Hypothalamus (tissue), 51 donors: ENCODE results near the gene HOMEZ.
A peak's percentile ranks its signal among the peaks of the same experiment; 100 is the strongest.
"Not testable (repeated sequence)": the region's sequence is repeated elsewhere in the genome, so short reads cannot be mapped to it uniquely, and the experiment has no call there.

Experiments
- DNase-seq, 51 donors: peaks; one replicate each; lab custom pipeline; 2025; lab: John Stamatoyannopoulos, UW

HOMEZ gene, protein sequence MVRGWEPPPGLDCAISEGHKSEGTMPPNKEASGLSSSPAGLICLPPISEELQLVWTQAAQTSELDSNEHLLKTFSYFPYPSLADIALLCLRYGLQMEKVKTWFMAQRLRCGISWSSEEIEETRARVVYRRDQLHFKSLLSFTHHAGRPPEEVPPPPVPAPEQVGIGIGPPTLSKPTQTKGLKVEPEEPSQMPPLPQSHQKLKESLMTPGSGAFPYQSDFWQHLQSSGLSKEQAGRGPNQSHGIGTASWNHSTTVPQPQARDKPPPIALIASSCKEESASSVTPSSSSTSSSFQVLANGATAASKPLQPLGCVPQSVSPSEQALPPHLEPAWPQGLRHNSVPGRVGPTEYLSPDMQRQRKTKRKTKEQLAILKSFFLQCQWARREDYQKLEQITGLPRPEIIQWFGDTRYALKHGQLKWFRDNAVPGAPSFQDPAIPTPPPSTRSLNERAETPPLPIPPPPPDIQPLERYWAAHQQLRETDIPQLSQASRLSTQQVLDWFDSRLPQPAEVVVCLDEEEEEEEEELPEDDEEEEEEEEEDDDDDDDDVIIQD

DNA sequence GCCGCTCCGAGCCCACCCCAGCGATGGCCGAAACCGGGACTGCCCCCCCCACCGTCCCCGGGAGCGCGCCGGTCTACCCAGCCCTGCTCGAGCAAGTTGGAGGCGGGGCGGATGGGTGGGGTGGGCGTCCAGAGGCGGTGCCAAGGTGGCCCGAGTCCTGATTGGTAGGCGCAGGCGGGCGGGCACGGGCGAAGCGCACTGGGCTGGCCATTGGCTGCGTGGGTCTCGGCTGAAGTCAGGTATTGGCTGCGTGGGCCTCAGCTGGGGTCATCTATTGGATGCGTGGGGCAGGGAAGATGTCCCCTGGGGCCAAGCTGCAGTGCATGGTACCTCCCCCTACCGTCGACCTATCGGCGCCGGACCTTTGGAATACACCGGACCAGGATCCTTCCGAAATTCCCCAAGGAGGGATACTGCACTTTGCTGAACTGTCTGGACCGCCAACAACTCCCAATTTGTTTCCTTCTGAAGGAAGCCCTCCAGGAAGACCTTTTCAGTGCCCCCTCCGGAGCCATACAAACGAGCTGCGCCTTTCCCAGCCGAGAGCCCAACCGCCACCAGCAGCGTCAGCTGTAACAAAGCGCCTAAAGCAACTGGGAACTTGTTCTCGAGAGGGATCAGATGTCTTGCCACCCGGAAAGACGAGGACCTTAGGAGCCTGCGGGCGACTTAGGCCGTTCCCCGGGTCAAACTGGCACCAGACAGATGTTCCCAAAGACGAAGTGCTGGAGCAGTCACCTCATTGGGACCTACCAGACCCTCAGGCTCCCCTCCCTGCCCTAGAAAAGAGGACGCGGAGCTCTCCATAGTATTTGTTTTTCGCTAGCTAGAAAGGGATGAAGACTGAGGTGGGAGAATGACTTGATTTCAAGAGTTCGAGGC lies at the start of gene HOMEZ:
TSS of gene HOMEZ (minus strand) at position 113 of the 882 bp plus-strand sequence. CDS start 180 bp downstream, outside the sequence.
- peak; percentile 57 to 100 (median 99) for DNase-seq

DNA sequence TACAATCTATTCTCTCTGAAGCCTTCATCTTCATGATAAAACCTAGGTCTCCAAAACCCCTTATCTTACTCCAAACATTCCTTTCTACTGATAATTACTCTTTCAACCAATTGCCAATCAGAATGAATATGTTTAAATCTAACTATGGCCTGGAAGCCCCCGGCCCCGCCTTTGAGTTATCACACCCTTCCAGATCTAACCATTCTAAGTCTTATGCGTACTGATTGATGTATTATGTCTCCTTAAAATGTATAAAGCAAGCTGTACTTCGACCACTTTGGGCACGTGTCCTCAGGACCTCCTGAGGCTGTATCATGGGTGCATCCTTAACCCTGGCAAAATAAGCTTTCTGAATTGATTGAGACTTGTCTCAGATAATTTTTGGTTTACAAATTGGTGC lies 49.7 kb upstream of the HOMEZ start:
- no peak for DNase-seq

DNA sequence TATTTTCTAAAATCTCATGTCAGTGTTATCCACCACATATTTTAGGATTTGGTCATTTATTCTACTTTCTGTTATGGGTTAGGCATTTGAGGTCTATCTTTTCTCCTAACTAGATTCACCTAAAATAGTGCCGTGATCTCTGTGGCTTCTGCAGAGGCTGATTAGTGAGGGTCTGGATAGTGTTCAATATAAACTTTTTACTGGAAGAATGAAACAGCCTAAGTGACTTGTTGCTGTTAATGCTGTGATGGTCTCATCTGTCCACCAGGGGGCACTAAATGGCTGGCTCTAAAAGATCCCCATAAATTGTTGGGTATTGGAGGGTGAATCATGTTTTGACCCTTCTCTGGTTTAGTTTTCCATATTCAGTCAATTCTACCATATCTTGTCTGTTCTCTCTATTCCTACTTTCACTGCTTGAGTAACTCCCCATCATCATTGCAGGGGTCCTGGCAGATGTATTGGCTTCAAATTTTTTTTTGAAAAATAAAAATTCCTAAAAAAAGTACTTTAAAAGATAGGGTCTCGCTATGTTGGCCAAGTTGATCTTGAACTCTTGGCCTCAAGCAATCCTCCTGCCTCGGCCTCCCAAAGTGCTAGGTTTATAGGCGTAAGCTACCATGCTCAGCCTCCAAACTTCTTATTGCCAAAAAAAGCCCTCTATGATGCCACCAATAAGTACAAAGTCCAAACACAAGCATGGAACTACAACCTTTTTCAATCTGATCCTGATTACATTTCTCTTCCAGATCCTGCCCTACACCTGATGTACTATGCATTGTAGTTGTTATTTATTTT lies 42.2 kb upstream of the HOMEZ start:
- peak in 39 of 51 donors; percentile 3 to 86 (median 49) for DNase-seq

DNA sequence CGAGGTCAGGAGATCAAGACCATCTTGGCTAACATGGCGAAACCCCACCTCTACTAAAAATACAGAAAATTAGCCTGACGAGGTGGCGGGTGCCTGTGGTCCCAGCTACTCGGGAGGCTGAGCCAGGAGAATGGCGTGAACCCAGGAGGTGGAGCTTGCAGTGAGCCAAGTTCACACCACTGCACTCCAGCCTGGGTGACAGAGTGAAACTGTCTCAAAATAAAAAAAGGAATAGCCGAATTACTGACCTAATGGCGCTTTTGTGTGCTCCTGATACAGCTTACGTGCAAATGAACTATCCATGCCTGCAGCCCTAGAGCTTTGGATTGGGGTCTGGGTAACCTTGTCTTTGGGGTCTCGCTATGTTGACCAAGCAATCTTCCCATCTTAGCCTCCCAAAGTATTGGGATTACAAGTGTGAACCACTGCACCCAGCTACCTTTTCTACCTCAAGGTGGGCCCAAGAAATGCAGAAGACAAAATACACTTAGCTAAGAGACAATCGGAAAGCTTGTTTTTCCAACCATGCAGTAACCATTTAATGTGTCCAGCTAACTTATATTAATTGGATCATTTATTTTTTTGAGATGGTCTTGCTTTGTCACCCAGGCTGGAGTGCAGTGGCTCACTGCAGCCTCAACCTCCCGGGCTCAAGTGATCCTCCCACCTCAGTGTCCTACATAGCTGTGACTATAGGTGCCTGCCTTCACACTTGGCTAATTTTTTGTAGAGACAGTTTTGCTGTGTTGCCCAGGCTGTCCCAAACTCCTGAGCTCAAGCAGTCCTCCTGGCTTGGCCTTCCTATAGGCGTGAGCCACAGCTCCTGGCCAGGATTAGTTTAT lies 40.8 kb upstream of the HOMEZ start:
- DNase-seq = no peak

DNA sequence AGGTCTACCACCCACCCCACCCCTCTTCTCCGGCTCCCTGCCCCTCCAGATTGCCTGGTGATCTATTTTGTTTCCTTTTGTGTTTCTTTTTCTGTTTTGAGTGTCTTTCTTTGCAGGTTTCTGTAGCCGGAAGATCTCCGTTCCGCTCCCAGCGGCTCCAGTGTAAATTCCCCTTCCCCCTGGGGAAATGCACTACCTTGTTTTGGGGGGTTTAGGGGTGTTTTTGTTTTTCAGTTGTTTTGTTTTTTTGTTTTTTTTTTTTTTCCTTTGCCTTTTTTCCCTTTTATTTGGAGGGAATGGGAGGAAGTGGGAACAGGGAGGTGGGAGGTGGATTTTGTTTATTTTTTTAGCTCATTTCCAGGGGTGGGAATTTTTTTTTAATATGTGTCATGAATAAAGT lies 39.8 kb upstream of the HOMEZ start:
- DNase-seq = not testable (repeated sequence)

DNA sequence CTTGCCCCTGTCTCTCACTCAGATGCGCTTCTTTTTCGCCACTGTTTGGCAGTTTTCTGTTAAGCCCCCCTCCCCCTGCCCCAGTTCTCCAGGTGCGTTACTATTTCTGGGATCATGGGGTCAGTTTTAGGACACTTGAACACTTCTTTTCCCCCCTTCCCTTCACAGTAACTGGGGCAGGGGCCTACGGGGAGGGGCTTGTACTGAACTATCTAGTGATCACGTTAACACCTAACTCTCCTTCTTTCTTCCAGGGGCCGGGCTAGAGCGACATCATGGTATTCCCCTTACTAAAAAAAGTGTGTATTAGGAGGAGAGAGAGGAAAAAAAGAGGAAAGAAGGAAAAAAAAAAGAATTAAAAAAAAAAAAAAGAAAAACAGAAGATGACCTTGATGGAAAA lies 39.1 kb upstream of the HOMEZ start:
- DNase-seq = no peak

DNA sequence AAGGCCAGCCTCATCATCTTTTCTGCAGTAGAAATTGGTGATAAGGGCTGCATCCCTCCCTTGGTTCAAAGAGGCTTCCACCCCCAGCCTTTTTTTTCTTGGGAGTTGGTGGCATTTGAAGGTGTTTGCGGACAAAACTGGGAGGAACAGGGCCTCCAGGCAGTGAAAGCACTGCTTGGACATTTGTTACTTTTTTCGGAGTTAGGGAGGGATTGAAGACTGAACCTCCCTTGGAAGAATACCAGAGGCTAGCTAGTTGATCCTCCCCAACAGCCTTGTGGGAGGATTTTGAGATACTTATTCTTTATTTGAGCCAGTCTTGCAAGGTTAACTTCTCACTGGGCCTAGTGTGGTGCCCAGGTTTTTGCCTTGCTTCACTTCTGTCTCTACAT lies 38.5 kb upstream of the HOMEZ start:
- no peak for DNase-seq

DNA sequence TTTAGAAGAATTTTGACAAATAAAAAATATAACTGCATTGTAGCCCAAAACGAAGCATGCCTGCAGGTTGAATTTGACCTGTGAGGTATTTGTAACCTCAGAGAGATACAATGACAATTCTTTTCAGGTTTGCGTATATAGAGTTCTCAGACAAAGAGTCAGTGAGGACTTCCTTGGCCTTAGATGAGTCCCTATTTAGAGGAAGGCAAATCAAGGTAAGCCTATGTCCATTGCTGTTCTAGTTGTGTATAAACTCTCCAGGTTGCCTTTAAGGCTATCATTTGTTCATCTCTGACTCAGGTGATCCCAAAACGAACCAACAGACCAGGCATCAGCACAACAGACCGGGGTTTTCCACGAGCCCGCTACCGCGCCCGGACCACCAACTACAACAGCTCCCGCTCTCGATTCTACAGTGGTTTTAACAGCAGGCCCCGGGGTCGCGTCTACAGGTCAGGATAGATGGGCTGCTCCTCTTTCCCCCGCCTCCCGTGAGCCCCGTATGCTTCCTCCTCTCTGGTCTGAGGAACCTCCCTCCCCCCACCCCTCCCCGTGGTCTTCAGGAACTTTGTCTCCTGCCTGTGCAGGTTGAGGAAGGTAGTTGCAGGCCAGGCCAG lies 38.0 kb upstream of the HOMEZ start:
- no peak for DNase-seq

DNA sequence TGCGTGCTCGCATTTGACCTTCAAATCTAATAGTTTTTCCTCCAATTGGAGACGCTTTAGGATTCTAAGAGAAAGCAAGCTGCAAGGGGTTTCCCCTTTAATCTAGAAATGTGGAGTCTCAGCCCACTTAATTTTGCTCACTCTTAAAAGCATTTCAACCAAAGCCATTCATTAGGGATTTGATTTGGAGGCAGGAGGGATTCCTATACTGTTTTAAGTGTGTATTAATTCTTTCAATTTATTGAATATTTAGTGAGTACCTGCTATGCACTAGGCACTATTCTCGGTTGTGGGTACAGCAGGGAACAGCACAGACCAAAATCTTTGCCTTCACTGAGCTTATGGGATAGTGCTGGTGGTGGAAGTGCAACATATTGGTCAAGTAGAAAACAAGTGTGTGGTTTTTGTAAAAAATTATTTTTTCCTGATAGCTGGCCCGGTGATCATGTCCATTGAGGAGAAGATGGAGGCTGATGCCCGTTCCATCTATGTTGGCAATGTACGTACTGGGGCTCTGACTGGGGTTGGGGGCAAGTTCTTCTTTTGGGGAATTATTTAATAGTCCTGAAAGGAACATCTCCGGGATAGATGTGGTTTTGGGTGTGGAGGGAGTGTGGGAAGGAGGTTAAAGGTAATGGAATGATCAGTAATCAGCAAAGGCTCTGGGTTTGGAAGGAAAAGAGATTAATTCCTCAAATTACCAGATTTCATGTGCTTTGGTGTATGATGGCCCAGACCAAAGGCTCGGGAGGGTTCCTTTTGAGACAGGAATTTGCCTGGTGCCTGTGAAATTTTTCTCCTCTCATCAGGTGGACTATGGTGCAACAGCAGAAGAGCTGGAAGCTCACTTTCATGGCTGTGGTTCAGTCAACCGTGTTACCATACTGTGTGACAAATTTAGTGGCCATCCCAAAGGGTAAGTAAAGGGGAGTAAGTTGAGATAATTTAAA lies 36.9 kb upstream of the HOMEZ start:
- no peak for DNase-seq

DNA sequence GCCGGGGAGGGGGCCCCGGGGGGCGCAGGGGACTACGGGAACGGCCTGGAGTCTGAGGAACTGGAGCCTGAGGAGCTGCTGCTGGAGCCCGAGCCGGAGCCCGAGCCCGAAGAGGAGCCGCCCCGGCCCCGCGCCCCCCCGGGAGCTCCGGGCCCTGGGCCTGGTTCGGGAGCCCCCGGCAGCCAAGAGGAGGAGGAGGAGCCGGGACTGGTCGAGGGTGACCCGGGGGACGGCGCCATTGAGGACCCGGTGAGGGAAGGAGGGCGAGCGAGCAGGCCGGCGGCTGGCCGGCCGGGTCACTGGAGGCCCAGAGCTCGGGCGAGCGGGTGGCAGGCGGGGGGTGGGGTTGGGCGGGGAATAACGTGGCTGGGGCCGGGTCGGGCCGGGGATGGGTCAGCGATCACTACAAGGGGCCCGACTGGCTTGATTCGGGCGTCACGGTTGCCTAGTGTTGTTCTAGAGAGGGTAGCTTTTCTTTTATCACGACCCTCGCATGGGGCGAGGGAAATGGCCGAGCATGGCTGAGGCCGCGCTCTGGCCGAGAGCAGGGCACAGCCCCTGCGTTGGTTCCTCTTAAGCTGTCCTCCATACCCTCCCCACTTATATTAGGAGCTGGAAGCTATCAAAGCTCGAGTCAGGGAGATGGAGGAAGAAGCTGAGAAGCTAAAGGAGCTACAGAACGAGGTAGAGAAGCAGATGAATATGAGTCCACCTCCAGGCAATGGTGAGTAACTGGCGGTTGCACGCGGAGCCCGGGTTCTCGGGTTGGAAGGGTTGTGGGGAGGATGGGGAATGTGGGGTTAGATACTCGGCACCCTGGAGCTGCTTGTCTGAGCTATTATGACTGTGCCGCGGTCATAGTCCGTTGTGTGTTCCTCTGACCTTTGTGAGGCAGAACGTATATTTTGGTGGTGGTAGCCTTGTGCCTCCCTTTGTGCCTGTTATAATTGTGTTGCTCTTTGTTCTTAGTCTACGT lies 35.9 kb upstream of the HOMEZ start:
- peak in 22 of 51 donors; percentile 20 to 78 (median 66) for DNase-seq

DNA sequence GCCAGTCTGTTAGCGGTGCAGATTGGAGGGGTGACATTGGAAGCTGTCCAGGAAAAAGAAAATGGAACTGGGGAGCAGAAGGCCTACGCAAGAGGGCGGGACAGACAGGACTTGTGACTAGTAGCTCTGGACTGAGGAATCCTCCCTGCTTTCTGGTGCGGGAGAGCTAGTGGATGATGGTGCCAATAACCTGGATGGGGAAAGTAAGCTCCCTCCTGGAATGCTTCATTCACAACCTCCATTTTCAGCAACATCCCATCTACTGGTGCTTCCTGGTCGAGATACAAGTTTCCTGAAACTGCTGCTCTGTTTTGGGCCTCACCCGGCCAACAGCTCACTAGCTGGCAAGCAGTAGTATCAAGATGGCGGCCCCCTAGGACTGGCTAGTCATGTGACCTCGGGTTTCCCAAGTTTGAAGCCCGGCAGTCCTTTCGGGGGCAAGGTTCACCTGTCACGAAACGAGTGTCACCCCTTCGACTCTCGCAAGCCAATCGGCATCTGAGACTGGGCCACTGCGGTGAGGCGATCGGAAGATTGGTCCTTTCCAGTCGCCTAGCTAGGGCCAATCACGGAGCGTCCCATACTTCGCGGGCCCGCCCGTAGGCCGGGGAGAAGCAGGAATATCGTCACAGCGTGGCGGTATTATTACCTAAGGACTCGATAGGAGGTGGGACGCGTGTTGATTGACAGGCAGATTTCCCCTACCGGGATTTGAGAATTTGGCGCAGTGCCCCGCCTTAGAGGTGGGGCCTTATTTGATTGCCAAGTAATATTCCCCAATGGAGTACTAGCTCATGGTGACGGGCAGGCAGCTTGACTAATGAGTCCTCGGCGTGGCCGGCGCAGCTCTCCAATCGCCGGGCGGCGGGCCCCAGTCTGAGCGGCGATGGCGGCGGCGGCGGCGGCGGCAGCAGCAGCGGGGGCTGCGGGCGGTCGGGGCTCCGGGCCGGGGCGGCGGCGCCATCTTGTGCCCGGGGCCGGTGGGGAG lies 34.9 kb upstream of the HOMEZ start, which contains the start of gene PABPN1:
TSS of gene PABPN1 (plus strand) at position 874 of the 988 bp plus-strand sequence. CDS start at position 887, 13 bp downstream.
- peak; percentile 89 to 100 (median 99) for DNase-seq

DNA sequence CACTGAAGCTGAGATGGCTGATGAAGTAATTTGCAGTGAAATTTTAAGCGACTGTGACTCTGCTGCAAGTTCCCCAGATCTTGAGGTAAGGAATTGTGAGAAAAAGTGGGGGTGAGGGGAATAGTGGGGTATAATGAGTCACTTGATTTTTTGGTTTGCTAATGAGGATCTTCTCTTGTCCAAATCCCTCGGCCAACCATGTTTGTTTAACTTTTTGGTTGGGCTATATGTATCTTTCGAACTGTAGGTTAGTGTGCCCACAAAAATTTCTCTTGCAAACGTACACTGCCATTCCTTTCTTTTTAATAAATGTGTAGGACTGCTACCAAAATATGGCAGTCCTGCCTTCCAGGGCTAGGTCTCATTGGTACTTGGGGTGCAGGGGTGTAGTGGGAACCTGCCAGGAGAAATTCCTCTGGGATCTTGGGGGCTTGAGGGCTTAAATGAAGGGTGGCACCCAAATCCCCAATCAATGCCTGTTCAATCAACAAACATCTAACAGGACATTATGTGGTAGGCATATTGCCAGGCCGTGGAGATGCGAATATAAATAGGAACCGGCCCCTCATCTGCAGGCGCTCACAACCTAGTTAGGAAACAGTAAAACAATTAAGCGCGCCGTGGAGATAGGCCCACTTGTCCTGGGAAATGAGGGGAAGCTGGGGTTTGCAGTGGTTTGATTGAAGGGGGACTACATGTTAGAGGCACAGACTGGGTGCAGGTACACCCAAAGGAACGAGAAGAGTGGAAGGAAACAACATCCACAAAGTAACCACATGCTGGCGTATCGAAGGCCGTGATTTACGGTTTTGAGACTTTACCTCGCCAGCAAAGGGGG lies 34.0 kb upstream of the HOMEZ start:
- no peak for DNase-seq

DNA sequence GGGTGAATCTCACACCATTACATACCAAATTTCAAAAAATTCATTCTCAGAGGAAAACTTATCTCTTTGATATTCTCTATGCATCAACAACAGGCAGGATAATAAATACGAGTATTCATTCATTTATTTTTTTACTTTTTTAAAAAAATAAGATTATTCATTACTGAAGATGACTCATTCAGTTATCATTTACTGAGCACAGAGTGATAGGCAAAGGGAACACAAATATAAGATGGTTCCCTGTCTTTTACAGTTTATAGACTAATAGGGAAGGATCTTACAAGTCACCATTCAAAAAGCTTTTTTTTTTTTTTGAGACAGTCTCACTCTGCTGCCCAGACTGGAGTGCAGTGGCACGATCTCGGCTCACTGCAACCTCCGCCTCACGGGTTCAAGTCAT lies 30.4 kb upstream of the HOMEZ start:
- no peak for DNase-seq

DNA sequence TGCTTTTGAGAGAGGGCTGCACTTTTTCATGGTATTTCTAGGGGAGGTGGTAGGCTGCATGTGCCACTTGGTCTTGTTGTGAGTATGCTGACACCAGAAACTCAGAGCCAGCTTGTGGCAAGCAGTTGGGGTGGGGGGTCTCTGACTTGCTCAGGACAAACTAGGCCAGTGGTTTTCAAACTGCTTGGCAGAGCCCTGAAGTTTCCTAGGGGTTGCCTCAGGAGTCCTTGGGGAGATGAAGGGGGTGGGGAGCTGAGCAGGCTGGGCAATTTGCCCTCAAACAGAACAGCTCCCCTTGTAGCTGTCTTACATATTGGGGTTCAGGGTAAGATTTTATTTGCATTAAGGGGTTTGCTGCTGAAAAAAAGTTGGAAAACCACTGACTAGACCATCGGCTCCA lies 24.6 kb upstream of the HOMEZ start:
- DNase-seq = no peak
